ENCODE measurements around the gene KDM1A. TPM values are rescaled to one million over a fixed set of nuclear protein-coding genes. Genes with fewer than 3 reads are reported as not detected.
"Not testable (repeated sequence)": the region's sequence is repeated elsewhere in the genome, so short reads cannot be mapped to it uniquely, and the experiment has no call there.

The KDM1A gene
- total RNA-seq, 2 donors from 2014 or later, result 32.2 to 34.4 TPM

DNA sequence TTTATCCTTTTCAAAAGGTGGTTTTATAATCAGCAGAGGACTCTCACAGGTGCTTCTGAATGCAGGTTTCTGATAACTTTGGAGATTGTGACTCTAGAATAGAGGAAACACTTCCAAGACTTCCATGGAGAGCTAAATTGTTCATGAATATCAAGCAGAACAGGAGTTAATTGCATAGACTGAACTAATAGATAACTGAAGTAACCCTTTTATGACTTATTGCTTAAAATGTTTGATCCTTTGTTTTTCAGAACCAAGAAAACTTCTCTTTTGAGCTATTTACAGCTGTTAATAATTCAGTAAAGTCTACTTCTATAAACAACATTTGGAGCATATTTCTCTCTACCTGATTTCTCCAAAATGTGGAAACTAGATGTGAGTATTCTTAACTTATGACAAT lies 23.5 kb upstream of the KDM1A start:
- ATAC-seq (no peak), DNase-seq (no peak)
- no peaks in the 10 kb centered on the region for H3K9me3 ChIP-seq (ENCODE audit: control insufficient read depth, low read length, poor library complexity, severe bottlenecking)
- Mint-ChIP-seq H3K4me1 (no peaks in the 10 kb centered on the region), H3K4me3 (no peak overlapping the region), H3K27ac (no peak overlapping the region), H3K36me3 (ENCODE audit: low read depth) (no peaks in the 10 kb centered on the region), H3K27me3 (no peaks in the 10 kb centered on the region)

- not testable (repeated sequence) for H3K9me3 ChIP-seq (ENCODE audit: control insufficient read depth, low read length, poor library complexity, severe bottlenecking); H3K36me3 Mint-ChIP-seq (ENCODE audit: low read depth); ATAC-seq; H3K4me3 Mint-ChIP-seq; H3K4me1 Mint-ChIP-seq; H3K27ac Mint-ChIP-seq; DNase-seq; H3K27me3 Mint-ChIP-seq
Measured at GRCh38 chr1:22997528-22997927, 21.7 kb upstream of the KDM1A start.

- not testable (repeated sequence) for H3K27ac Mint-ChIP-seq; ATAC-seq; DNase-seq; H3K36me3 Mint-ChIP-seq (ENCODE audit: low read depth); H3K4me3 Mint-ChIP-seq; H3K4me1 Mint-ChIP-seq; H3K9me3 ChIP-seq (ENCODE audit: control insufficient read depth, low read length, poor library complexity, severe bottlenecking); H3K27me3 Mint-ChIP-seq
Measured at GRCh38 chr1:23000133-23000532, 19.1 kb upstream of the KDM1A start.

DNA sequence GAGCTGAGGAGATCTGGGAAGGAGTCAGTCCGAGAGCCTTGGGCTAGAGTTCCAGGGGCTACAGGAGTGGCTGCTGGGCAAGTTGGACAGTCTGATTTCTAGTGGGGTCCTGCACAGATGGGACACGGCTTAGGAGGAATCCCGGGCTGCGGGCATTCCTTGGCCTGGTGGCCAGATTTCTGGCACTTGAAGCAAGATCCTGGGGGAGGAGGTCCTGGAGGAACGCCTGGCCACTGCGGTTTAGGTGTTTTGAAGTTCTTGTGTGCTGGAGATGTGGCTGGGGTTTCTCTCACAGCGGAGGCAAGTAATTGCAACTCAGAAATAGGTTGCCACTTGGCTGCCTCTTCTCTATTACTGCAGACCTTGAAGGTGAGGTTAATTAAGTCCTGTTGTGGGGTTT lies 17.1 kb upstream of the KDM1A start:
- H3K36me3 Mint-ChIP-seq (ENCODE audit: low read depth); H3K4me3 Mint-ChIP-seq; H3K27ac Mint-ChIP-seq; H3K9me3 ChIP-seq (ENCODE audit: control insufficient read depth, low read length, poor library complexity, severe bottlenecking); H3K4me1 Mint-ChIP-seq; ATAC-seq; DNase-seq: not testable (repeated sequence)
- H3K27me3 Mint-ChIP-seq, result peaks cover 10% of the 10 kb centered on the region

DNA sequence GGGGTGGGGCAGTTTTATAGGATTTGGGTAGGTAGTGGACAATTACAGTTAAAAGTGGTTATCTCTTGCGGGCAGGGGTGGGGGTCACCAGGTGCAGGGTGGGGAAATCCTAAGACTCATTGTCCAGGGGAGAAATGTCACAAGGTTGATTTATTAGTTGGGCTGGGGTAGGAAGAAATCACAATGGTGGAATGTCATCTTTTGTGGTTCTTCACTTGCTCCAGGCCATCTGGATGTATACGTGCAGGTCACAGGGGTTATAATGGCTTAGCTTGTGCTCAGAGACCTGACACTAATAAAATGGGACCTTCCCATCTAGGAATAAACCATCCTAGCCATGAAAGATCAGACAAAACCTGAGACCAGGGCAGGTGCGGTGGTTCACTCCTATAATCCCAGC lies 15.2 kb upstream of the KDM1A start:
- Mint-ChIP-seq H3K4me3 (no peak overlapping the region), H3K4me1 (no peaks in the 10 kb centered on the region), H3K27me3 (peaks cover 10% of the 10 kb centered on the region), H3K27ac (no peak overlapping the region), H3K36me3 (ENCODE audit: low read depth) (no peaks in the 10 kb centered on the region)
- no peak for ATAC-seq
- no peak for DNase-seq
- no peaks in the 10 kb centered on the region for H3K9me3 ChIP-seq (ENCODE audit: control insufficient read depth, low read length, poor library complexity, severe bottlenecking)

DNA sequence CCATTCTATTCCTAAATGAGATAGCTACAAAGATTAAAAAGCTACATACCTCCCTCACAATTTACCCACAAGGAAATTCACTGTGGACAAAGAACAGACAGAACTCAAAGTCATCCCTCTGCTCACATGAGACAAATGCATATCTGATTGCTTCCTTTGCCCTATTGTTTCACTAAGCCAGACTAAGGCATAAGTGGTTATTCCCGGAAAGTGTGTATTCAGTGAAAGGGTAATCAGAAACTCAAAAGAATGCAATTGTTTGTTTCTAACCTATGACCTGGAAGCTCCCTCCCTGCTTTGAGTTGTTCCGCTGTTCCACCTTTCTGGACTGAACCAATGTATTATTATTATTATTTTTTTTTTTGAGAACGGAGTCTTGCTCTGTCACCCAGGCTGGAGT lies 14.5 kb upstream of the KDM1A start:
- not testable (repeated sequence) for H3K9me3 ChIP-seq (ENCODE audit: control insufficient read depth, low read length, poor library complexity, severe bottlenecking); DNase-seq; H3K27ac Mint-ChIP-seq; H3K4me3 Mint-ChIP-seq; H3K36me3 Mint-ChIP-seq (ENCODE audit: low read depth); ATAC-seq; H3K4me1 Mint-ChIP-seq
- H3K27me3 Mint-ChIP-seq, result peaks cover 10% of the 10 kb centered on the region

DNA sequence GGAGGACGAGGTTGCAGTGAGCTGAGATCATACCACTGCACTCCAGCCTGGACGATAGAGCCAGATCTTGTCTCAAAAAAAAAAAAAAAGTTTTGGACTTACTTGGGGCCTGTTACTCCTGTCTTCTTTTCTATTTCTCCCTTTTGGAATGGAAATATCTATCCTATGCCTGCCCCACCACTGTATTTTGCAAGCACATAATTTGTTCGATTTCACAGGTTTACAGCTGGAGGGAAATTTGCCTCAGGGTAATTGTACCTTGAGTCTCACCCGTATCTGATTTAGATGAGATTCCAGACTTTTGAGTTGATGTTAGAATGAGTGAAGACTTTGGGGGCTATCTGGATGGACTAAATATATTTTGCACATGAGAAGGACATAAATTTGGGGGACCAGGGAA lies 12.2 kb upstream of the KDM1A start:
- H3K9me3 ChIP-seq (ENCODE audit: control insufficient read depth, low read length, poor library complexity, severe bottlenecking), result no peaks in the 10 kb centered on the region
- Mint-ChIP-seq H3K27me3 (peaks cover 10% of the 10 kb centered on the region), H3K4me1 (no peaks in the 10 kb centered on the region), H3K4me3 (no peak overlapping the region), H3K36me3 (ENCODE audit: low read depth) (no peaks in the 10 kb centered on the region), H3K27ac (no peak overlapping the region)
- ATAC-seq (no peak), DNase-seq (no peak)

DNA sequence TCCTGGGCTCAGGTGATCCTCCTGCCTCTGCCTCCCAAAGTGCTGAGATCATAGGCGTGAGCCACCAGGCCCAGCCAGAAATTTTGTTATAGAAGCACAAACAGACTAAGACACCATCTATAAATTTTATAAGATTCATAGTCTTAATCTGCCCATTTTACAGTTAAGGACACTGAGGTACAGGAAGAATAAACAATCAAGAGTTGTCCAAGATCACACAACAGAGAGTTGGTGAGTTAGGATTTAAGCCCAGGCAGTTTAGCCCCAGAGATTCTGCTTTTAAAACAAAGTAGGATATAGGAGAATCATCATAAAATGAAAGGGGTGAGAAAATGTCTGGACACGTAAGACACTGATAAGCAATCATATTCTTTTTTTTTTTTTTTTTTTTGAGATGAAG lies 10.4 kb upstream of the KDM1A start:
- Mint-ChIP-seq H3K36me3 (ENCODE audit: low read depth) (no peaks in the 10 kb centered on the region), H3K4me1 (no peaks in the 10 kb centered on the region), H3K4me3 (no peak overlapping the region), H3K27me3 (peaks cover 10% of the 10 kb centered on the region), H3K27ac (no peak overlapping the region)
- no peak for ATAC-seq
- H3K9me3 ChIP-seq (ENCODE audit: control insufficient read depth, low read length, poor library complexity, severe bottlenecking), result no peaks in the 10 kb centered on the region
- no peak for DNase-seq

GRCh38 chr1:23010025-23010424 lies 9.2 kb upstream of the KDM1A start:
- peaks cover 10% of the 10 kb centered on the region for H3K27me3 Mint-ChIP-seq
- not testable (repeated sequence) for H3K4me1 Mint-ChIP-seq; DNase-seq; H3K9me3 ChIP-seq (ENCODE audit: control insufficient read depth, low read length, poor library complexity, severe bottlenecking); H3K4me3 Mint-ChIP-seq; H3K36me3 Mint-ChIP-seq (ENCODE audit: low read depth); ATAC-seq; H3K27ac Mint-ChIP-seq

DNA sequence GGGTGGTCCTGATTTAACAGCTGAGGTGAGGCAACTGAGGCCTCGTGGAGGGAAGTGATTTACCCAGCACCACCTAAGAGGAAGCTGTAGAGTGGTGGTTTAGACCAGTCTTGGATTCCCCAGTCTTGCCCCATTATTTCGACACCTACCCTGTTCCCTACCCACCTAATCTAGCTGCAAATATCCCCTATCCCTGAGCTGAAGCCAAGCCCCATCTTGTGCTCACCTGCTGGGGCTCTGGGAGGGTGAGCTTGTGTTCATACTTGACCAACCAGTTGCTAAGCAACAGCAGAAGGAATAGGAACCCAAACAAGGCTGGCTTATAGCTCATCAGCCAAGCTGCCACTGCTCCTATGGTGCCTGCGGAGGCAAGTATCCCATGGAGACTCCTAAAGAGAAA lies 5.6 kb upstream of the KDM1A start:
- Mint-ChIP-seq H3K27ac (no peak overlapping the region), H3K36me3 (ENCODE audit: low read depth) (peaks cover under 1% of the 10 kb centered on the region), H3K27me3 (no peaks in the 10 kb centered on the region), H3K4me1 (peaks cover 7% of the 10 kb centered on the region), H3K4me3 (no peak overlapping the region)
- DNase-seq (no peak), ATAC-seq (no peak)
- no peaks in the 10 kb centered on the region for H3K9me3 ChIP-seq (ENCODE audit: control insufficient read depth, low read length, poor library complexity, severe bottlenecking)

DNA sequence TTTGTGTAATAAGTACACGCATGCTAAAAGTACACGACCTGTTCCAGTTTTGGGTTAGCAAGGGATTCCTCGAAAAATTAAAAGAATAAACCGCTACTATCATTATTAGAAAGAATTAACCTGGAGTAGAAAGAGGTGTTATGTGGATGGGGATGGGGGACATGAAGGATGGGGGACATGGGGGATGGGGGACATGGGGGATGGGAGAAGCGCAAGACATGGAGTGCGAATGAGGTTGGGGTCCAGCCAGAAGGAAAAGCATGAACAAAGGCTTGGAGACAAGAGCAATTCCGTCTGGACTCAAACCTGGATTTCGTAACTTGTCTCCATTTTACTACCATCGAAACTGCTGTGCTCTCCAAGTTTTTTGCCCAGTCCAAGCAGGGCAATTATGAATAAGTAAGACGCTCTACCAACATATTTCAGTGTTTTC lies 591 bp upstream of the KDM1A start:
- ATAC-seq, result no peak
- H3K27me3 Mint-ChIP-seq, result no peaks in the 10 kb centered on the region
- peak overlapping the region; percentile 94 for H3K27ac Mint-ChIP-seq
- peak overlapping the region; percentile 96 for H3K4me3 Mint-ChIP-seq
- DNase-seq, result no peak
- H3K36me3 Mint-ChIP-seq (ENCODE audit: low read depth), result peaks cover 11% of the 10 kb centered on the region
- no peaks in the 10 kb centered on the region for H3K9me3 ChIP-seq (ENCODE audit: control insufficient read depth, low read length, poor library complexity, severe bottlenecking)
- peaks cover 28% of the 10 kb centered on the region for H3K4me1 Mint-ChIP-seq

DNA sequence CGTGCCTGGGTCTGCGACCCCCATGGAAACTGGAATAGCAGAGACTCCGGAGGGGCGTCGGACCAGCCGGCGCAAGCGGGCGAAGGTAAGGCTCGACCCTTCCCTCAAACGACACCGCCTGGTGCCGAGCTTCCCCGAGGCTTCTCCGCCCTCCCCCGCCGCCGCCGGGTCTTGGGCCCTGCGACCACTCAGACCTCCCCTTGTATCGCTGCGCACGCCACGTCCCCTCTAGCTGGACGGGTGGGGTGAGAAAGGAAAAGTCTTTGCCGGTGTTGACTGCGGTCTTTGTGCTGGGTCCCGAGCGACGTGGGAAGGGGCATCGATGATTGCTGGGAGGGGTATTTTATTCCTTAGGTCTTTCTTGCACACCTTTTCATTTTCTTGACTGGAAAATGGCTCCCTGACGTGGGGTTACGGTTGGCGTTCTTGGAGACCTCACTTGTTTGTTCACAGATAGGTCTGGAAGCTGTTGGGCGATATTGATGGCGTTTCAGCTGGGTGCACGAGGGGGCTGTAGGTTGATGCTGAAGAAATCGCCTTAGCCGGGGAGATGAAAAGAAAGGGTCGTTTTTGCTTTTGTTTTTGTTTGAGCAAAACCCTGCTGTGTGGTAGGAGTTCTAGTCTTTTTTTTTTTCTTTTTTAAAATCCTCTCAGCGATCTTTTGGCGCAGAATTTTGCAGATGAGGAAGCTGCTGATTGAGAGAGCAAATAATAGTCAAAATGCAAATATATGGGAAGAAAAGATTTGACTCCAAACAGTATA lies 776 bp downstream of the KDM1A start:
- Mint-ChIP-seq H3K36me3 (ENCODE audit: low read depth) (peaks cover 11% of the 10 kb centered on the region), H3K27ac (peak overlapping the region; percentile 86), H3K4me3 (peak overlapping the region; percentile 97), H3K4me1 (peaks cover 30% of the 10 kb centered on the region), H3K27me3 (no peaks in the 10 kb centered on the region)
- DNase-seq (peak in 1 of 3 donors; percentile 9), ATAC-seq (no peak)
- no peaks in the 10 kb centered on the region for H3K9me3 ChIP-seq (ENCODE audit: control insufficient read depth, low read length, poor library complexity, severe bottlenecking)

GRCh38 chr1:23020706-23021405 lies 1.6 kb downstream of the KDM1A start:
- no peak for ATAC-seq
- peak overlapping the region; percentile 97 for H3K4me3 Mint-ChIP-seq
- no peaks in the 10 kb centered on the region for H3K27me3 Mint-ChIP-seq
- H3K36me3 Mint-ChIP-seq (ENCODE audit: low read depth), result peaks cover 11% of the 10 kb centered on the region
- no peak for DNase-seq
- peak overlapping the region; percentile 86 for H3K27ac Mint-ChIP-seq
- no peaks in the 10 kb centered on the region for H3K9me3 ChIP-seq (ENCODE audit: control insufficient read depth, low read length, poor library complexity, severe bottlenecking)
- H3K4me1 Mint-ChIP-seq, result peaks cover 33% of the 10 kb centered on the region

GRCh38 chr1:23021834-23022233 lies 2.6 kb downstream of the KDM1A start:
- no peak for DNase-seq
- Mint-ChIP-seq H3K36me3 (ENCODE audit: low read depth) (peaks cover 11% of the 10 kb centered on the region), H3K27me3 (no peaks in the 10 kb centered on the region), H3K27ac (no peak overlapping the region), H3K4me3 (no peak overlapping the region), H3K4me1 (peaks cover 39% of the 10 kb centered on the region)
- no peaks in the 10 kb centered on the region for H3K9me3 ChIP-seq (ENCODE audit: control insufficient read depth, low read length, poor library complexity, severe bottlenecking)
- ATAC-seq, result no peak
